ENCODE data around the gene MYH13. TPM values are rescaled to one million over a fixed set of nuclear protein-coding genes. Genes with fewer than 3 reads are reported as not detected.

Gene MYH13
- total RNA-seq, 4 donors from 2014 or later: not detected

- no peaks in the 10 kb centered on the region for H3K4me1 ChIP-seq
- H3K27me3 ChIP-seq: no peaks in the 10 kb centered on the region
- TF ChIP-seq EP300 (IDR thresholded peaks at IDR 0.05): no peak
- no peak for TF ChIP-seq POLR2A (IDR thresholded peaks at IDR 0.05)
- TF ChIP-seq, protein P1, sequence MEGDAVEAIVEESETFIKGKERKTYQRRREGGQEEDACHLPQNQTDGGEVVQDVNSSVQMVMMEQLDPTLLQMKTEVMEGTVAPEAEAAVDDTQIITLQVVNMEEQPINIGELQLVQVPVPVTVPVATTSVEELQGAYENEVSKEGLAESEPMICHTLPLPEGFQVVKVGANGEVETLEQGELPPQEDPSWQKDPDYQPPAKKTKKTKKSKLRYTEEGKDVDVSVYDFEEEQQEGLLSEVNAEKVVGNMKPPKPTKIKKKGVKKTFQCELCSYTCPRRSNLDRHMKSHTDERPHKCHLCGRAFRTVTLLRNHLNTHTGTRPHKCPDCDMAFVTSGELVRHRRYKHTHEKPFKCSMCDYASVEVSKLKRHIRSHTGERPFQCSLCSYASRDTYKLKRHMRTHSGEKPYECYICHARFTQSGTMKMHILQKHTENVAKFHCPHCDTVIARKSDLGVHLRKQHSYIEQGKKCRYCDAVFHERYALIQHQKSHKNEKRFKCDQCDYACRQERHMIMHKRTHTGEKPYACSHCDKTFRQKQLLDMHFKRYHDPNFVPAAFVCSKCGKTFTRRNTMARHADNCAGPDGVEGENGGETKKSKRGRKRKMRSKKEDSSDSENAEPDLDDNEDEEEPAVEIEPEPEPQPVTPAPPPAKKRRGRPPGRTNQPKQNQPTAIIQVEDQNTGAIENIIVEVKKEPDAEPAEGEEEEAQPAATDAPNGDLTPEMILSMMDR (IDR thresholded peaks at IDR 0.05): no peak
- no peak for TF ChIP-seq POLR2AphosphoS5 (IDR thresholded peaks at IDR 0.05)
- no peaks in the 10 kb centered on the region for H3K9me3 ChIP-seq
- no peak overlapping the region for H3K27ac ChIP-seq
- no peak overlapping the region for H3K4me3 ChIP-seq
- WGBS: 84% methylated on average over 9 of the region's 9 CpGs
- no peak for DNase-seq (ENCODE audit: low spot score in 2 of 2)
- no peaks in the 10 kb centered on the region for H3K36me3 ChIP-seq
Measured at GRCh38 chr17:10392880-10393279, 20.1 kb upstream of the MYH13 start.

GRCh38 chr17:10385871-10386270 lies 13.1 kb upstream of the MYH13 start:
- TF ChIP-seq POLR2AphosphoS5 (IDR thresholded peaks at IDR 0.05) (no peak), POLR2A (IDR thresholded peaks at IDR 0.05) (no peak), EP300 (IDR thresholded peaks at IDR 0.05) (no peak)
- TF ChIP-seq, protein P1 (IDR thresholded peaks at IDR 0.05): no peak
- H3K27ac ChIP-seq: no peak overlapping the region
- peaks cover 5% of the 10 kb centered on the region for H3K27me3 ChIP-seq
- H3K4me3 ChIP-seq: no peak overlapping the region
- no peaks in the 10 kb centered on the region for H3K36me3 ChIP-seq
- DNase-seq (ENCODE audit: low spot score in 2 of 2): no peak
- WGBS: 64% methylated on average over 6 of the region's 6 CpGs
- H3K4me1 ChIP-seq: no peaks in the 10 kb centered on the region
- H3K9me3 ChIP-seq: no peaks in the 10 kb centered on the region

DNA sequence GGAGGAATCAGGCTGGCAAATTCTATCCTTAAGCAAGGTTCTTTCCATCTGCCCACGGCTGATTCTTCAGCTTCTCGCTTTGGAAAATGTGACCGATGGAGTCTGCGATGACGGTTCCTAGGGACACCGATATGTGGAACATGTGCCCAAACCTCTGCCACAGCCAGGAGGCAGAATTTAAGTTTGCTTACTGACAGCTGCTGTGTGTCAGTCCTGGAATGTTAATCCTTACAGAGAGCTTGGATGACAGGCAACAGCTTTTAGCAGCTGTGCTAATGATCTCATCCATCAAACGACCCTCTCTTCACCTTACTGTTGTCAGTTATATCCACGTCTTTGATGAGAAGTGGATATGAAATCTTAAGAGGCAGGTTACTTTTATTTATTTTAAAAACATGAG lies 11.4 kb upstream of the MYH13 start:
- no peaks in the 10 kb centered on the region for H3K4me1 ChIP-seq
- DNase-seq (ENCODE audit: low spot score in 2 of 2): no peak
- H3K27me3 ChIP-seq: peaks cover 5% of the 10 kb centered on the region
- H3K4me3 ChIP-seq: no peak overlapping the region
- H3K27ac ChIP-seq: no peak overlapping the region
- no peak for TF ChIP-seq POLR2AphosphoS5 (IDR thresholded peaks at IDR 0.05)
- TF ChIP-seq, protein P1 (IDR thresholded peaks at IDR 0.05): no peak
- no peak for TF ChIP-seq POLR2A (IDR thresholded peaks at IDR 0.05)
- no peak for TF ChIP-seq EP300 (IDR thresholded peaks at IDR 0.05)
- 28% methylated on average over 8 of the region's 8 CpGs for WGBS
- no peaks in the 10 kb centered on the region for H3K9me3 ChIP-seq
- no peaks in the 10 kb centered on the region for H3K36me3 ChIP-seq

DNA sequence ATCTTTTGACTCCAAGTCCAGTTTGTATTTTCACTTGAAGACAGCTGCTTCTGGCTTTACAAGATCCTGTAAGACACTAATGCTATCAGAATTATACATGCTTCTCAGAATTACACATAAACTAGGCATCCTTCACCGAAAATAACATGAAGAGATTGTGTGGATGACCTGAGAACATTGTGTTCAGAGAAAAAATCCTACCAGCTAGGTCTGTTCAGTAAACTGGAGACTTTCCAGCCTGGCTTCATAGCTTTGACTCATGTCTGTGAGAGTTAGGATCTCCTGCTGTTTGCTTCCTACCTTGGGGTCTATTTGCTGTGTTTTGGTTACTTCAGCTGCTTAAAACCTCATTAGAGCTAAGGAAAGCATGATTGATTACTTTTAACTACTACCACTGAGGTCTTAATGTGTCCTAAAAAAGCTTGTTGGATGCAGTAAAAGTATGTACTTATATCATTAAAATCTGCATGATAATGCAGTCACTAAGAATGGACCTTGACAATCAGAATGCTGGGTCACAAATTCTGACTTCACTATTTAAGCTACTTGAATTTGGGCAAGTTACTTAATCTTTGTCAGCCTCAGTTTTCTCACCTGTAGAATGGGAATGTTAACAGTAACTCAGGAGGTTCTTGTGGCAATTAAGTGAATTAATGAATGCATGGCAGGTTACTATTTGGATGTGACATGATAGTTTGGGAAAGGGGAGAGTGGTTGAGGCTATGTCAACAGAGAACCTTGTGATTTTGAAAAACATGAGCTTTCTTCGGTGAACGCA lies 8.0 kb upstream of the MYH13 start:
- no peak for TF ChIP-seq POLR2A (IDR thresholded peaks at IDR 0.05)
- no peak for TF ChIP-seq POLR2AphosphoS5 (IDR thresholded peaks at IDR 0.05)
- TF ChIP-seq, protein P1 (IDR thresholded peaks at IDR 0.05): no peak
- TF ChIP-seq EP300 (IDR thresholded peaks at IDR 0.05): no peak

GRCh38 chr17:10370016-10370608 lies 2.7 kb downstream of the MYH13 start:
- 84% methylated on average over 7 of the region's 7 CpGs for WGBS
- H3K4me3 ChIP-seq: no peak overlapping the region
- no peaks in the 10 kb centered on the region for H3K9me3 ChIP-seq
- no peak for DNase-seq (ENCODE audit: low spot score in 2 of 2)
- no peaks in the 10 kb centered on the region for H3K4me1 ChIP-seq
- no peaks in the 10 kb centered on the region for H3K27me3 ChIP-seq
- TF ChIP-seq, protein P1 (IDR thresholded peaks at IDR 0.05): no peak
- TF ChIP-seq EP300 (IDR thresholded peaks at IDR 0.05): no peak
- TF ChIP-seq POLR2A (IDR thresholded peaks at IDR 0.05): no peak
- TF ChIP-seq POLR2AphosphoS5 (IDR thresholded peaks at IDR 0.05): no peak
- no peak overlapping the region for H3K27ac ChIP-seq
- H3K36me3 ChIP-seq: no peaks in the 10 kb centered on the region

More for the DNA sequence above, 8.0 kb upstream of the MYH13 start:
- Histone ChIP-seq H3K9me3 (no peaks in the 10 kb centered on the region), H3K27me3 (no peaks in the 10 kb centered on the region), H3K4me3 (no peak overlapping the region), H3K27ac (no peak overlapping the region), H3K4me1 (no peaks in the 10 kb centered on the region), H3K36me3 (no peaks in the 10 kb centered on the region)
- 83% methylated on average over 3 of the region's 3 CpGs for whole genome bisulfite sequencing
- no peak for DNase-seq (ENCODE audit: low spot score in 2 of 2)

All from suprapubic skin (tissue), 4 donors.